KBM-7 (cell line): ENCODE results near the gene PRKAG2.

Experiments
- DNase-seq: peaks from one replicate; pipeline ENCODE4 v3.0.0-alpha.2; 2015
- in situ Hi-C: fragments of 300-500 bp; cut with MboI; formaldehyde crosslinking; loops from 2 replicates; pipeline ENCODE4 v1.14.3; 2020; ENCODE audit warnings: low sequenced_read_pairs, low pct_unique_long_range_greater_than_20kb, mixed read lengths

Gene PRKAG2

DNA sequence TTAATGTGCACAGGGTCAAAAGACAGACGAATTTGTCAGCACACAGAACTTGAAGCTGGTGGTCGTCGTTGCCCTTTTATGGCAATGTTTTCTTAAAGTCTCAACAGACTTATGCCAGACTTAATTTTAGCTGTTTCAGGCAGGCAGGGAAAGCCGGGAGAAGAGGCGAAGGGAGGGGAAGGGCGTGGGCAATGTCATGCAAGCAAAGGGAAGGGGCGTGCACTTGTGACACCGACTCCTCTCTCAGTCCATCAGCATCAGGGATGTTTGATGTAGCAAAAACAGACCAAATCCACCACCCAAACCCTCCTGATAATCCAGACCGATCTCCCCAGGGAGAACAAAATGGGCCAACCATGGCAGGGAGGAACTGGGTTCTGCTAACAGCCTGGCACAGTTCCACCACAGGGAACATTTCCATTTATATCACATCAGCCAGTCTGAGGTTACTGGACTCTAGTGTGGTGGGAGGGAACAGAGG, 239.1 kb downstream of the PRKAG2 start:
- in situ Hi-C loops = no loop called here
- DNase-seq = no peak

DNA sequence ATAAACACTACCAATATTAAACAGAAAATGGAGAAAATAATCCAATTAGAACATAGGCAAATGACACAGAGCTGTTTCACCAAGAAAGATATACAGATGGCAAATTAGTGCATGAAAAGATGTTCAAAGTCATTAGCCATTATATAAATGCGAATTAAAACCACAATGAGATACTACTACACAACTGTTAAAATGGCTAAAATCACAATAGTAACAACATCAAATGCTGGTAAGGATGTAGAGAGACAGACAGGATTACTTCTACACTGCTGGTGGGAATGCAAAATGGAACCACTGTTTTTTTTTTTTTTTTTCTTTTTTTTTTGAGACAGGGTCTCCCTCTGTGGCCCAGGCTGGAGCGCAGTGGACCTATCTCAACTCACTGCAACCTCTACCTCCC, 242.3 kb downstream of the PRKAG2 start:
- no peak for DNase-seq
- in situ Hi-C loops = no loop called here

DNA sequence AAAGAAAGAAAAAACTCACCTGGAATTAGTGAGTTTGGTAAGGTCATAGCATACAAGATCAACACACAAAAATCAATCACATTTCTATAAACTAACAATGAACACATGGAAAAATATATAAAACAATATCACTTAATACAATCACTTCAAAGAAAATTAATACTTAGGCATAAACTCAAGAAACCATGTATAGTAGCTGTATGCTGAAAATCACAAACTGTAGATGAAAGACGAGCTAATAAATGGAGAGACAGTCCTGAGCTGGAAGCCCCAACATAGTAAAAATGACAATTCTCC, 243.5 kb downstream of the PRKAG2 start:
- in situ Hi-C loops = no loop called here

DNA sequence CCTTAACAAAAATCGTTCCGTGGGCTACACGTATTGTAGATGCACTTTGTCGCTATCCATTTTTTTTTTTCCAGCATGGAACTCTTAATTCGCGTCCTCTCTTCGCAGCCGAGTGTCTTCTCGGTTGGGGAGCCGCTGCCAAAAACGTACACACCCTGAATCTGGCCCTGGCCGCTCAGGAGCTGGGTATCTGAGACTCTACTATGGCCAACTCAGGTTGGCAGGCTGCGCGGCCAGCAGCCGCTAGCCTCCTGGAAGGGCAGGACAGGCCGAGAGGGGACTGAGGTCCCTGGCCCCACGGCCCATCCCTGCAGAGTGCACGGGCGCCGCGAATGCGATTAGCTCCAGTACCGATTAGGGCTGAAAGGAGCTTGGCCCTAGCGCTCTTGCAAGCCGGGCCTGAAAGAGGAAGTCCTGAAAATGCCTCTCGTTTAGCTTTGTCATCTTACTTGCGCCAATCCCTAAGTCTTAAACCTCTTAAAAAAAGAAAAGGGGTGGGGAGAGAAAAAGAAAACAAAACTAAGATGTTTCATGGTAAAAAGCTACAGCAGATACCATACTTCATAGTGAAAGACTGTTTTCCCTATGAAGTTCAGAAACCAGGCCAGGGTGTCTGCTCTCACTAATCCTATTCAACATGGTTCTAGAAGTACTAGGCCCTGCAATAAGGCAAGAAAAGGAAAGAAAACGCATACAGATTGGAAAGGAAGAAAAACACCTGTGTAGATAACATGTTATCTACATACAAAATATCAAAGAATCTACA, 244.0 kb downstream of the PRKAG2 start:
- DNase-seq = peak; percentile 90
- in situ Hi-C loops = no loop called here

More for the DNA sequence above, 243.5 kb downstream of the PRKAG2 start:
- DNase-seq = no peak

DNA sequence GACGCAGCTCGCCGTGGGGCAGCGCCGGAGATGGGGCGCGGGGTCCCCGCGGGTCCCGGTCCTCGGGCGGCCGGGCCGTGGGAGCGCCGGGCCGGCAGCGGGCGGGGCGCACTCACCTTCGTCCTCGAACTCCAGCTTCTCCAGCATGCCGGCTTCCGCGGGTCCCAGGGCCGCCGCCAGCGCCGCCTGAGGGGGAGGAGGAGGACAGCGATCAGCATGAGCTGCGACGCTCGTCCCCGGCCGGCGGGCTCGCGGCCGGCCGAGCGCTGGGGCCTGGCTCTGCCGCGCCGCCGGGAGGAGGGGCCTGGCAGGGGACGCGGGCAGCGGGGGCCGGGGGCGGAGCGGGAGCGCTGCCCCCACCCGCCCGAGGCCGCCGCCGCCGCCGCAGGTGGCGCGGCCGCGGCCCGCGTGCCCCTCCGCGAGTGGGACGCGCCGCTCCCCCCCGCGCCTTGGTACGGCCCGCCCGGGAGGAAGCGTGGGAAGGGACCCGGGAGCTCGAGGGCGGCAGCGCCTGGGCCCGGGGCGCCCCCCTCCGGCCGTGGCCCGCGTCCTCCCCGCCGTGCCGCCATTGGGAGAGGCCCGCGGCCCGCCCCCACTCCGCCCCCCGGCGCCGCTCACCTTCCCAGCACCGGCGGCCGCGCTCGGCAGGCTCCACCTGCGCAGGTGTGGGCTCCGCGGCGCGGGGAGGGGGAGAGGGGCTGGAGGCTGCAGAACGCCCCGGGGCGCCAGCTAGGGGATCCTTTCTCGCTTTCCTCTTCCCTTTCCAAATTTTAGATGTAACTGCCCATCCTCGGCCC, 244.8 kb downstream of the PRKAG2 start:
- in situ Hi-C loops = no loop called here
- DNase-seq = peak; percentile 78

DNA sequence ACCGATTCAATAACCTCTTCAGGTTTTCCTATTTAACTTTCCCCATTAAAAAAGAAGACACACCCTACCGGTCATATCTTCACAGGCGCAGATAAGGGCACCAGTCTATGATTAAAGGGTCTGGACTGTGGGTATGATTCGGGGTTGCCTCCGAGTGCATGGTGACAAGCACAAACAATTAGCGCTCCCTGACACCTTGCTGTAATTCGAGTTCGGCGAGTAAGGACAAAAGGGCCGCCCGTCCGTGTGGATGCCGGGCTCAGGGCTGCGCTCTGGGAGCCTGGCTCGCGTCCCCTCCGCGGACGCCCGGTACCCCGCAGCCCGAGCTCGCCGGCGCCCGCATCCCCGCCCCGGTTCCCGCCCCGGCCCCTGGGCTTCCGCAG, 245.4 kb downstream of the PRKAG2 start:
- in situ Hi-C loops = no loop called here
- DNase-seq = peak; percentile 60

DNA sequence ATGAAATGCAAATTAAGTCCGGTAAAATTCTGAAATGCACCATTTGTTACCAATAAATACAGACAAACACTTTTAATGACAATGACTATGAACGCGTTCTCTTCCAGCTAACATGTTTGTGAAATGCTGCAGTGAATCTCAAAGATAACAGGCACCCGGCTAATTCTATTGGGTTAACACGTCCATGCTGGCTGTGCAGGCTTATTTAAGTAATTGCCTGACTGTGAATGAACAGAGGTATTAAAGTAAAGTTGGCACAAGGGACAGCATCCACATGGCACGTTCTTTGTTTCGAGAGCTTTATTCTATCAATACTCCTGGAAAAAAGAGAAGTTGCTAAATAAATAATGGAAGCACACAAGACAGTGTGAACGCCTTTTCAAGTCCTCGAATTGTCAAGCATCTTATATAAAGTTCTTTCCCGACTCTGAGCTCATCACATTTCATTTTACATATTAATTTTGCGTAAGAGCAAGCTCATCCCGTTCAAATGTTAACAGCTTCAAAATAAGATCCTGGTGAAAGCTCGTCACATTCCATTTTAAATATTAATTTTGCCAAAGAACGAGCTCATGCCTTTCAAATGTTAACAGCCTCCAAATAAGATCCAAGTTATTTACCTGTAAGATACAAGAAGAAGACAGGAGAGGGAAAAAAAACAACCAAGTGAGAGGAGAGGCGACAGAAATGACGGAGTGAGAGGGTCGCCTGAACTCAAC, 245.9 kb downstream of the PRKAG2 start:
- in situ Hi-C loops = no loop called here
- DNase-seq = peak; percentile 31

DNA sequence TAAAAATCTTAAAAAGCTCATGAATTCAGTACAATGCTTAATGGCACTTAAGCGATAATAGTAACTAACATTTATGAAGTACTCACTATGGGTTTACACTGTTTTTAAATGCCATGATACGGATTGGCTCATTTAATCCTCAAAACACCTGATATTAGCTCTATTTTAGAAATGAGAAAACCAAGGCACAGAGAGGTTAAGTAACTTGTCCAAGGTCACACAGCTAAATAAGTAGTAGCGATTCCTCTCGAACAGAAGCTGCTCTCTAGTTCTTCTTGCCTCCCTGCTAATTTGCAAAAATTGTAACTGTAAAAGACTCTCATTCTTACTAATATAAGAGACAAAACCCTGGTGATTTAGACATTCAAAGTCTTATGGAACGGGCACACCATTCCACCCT, 246.6 kb downstream of the PRKAG2 start:
- in situ Hi-C loops = no loop called here
- DNase-seq = no peak

DNA sequence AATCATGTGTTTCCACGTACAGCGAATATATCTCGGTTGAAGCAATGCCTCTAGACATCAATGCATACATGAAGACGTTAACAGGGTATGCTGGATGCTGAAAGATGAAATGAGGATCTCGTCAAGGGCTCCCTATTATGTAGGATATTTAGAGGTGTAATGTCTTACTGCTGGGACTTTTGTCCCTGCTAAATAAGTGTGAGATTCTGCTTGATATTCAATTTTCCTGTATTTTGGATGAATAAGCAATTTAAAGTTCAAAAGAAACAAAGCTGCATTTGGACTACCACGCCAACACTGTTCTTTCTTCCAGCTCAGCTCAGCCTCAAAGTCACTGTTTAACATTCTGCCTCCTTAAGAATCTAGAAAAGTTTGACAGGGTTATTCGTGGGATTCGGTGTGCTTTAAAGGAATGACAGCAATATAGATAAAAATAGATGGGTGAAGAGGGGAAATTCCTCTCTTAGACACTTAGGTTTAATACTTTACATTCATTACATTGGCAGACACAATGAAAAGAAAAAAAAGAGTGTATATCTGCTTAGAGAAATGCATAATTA, 247.1 kb downstream of the PRKAG2 start:
- in situ Hi-C loops = no loop called here
- DNase-seq = no peak

DNA sequence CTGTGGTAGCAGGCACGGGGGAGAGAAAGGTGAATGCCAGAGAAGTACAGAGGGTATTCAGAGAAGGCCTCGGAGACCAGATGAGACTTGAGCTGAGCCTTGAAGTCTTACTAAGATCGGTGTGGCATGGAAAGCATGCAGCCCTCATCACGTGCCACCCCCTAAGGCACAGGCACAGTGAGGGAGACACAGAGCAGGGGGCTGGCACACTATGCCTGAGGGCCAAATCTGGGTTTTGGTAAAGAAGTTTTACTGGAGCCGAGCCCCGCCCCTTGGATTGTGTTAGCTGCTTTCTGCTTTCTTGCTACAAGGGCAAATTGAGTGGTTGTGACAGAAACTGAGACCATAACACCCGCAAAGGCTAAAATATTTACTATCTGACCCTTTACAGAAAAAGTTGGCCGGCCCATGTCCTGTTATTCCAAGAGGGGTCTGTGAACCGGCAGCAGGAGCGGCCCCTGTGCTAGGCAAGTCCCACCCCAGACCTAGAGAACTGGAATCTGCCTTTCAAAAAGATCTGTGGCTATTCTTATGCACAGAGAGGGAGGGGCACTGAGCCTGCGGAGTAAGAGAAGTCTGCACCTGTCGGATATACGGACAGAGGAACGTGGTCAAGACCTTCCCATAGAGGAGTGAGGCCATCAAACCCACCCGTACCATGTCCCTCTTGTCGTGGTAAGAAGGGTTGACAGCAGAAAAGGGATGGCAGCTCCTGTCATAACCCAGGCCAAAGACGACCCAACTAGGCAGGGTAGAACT, 247.9 kb downstream of the PRKAG2 start:
- in situ Hi-C loops = no loop called here
- no peak for DNase-seq

DNA sequence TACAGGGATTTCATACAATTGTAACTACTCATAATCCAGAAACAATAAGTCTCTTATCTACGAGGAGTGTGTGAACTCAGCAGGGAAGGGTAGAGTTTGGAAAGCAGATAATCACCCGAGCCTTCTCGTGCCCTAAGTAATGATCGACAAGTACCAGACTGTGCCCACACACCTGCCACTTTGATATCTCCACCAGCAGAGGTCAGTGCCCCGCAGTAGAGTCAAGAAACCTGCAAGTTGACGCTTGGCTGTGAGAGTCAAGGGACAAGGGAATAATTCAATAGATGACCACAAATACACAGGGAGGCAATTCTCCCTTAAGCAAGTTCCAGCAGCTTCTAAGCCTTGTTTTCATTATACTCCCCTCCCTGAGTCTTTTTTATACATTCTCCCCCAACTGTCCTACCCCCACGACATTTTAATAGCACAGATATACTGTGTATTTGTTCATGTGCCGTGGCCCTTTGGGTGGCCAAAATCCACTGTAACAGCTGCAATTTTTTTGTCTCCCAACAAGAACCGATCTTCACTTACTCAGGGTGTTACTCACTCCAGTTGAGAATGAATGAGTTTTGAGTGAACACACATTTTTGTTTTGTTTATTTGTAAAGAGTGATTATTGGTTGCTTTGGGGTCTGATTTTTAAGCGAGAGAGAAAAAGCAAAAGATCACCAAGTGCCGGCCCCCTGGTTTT, 250.3 kb downstream of the PRKAG2 start:
- DNase-seq = peak; percentile 34
- in situ Hi-C loops = no loop called here

DNA sequence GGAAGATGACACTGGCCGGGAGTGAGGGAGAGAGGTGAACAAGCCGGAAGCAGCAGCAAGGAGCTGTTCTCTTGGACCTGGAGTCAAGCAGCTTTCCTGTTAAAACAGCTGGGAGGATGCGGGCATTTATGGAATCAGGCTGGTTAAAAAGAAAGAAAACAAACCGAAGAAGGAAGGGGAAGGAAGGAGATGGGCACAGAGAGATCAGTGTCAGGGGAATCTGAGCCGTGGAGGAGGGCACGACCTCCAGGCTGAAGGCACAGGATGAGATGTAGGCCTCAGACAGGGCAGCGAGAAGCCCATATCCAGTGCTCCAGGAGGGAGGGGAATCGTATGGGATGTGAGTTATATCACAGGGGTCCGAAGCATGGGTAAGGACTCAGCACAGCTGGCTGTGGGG, 251.3 kb downstream of the PRKAG2 start:
- in situ Hi-C loops = no loop called here
- DNase-seq = no peak

DNA sequence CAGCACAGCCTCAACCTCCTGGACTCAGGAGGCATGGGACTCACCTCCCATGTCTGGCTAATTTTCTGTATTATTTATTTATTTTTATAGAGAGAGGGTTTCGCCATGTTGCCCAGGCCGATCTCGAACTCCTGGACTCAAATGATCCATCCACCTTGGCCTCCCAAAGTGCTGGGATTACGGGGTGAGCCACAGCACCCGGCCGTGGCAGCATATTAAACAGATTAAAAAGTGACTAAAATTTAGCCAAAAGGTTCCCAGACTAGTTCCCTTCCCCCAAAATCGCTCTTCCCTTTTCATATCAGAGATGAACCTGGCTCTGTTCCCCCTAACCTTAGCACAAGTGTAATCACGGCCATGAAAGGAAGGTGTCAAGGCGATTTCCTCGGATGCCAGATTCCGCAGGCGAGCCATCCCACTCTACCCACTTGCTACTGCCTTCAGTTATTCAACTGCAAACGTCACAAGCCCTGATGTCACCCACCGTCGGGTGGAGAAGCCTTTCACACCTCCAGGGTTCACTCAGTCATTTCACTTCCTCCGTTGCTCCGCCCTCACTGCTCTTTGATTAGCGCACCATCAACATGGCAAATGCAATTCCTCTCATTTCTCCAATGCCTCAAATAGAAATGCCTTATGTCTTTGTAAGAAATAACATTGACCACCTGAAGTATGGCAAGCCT, 252.5 kb downstream of the PRKAG2 start:
- no peak for DNase-seq
- in situ Hi-C loops = no loop called here

DNA sequence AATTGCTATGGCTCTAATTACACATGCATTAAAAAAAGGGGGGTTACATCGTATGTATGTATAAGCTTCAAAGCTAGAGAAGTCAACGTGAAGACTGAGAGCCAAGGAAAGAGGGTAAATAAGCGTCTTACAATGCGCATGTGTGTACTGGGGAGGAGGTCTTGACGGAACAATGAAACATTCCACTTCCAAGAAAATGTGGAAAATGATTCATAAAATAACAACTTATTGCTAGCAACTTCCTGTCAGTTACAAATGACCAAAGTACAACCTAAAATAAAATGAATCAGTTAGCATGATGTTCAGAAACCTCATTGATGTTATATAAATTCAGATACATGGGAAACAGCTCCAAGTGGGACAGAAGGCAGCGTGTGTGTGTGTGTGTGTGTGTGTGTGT, 253.1 kb downstream of the PRKAG2 start:
- in situ Hi-C loops = no loop called here

DNA sequence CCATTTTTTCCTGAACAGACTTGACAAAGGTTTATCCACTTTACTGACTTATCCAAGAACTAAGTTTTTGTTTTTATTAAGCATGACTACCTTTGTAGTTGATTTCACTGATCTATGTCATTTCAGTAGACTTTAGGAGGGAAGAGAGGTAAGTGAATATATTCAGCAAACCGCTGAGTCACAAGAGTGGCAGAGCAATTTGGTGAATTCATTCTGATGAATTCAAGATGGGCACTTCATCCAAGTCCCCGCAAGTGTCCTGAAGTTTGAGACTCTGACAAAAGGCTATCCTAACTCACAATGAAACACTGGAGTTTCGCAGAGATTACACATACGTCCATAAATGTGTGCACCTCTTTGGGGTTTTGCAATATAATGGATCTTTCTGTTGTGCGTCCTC, 255.0 kb downstream of the PRKAG2 start:
- DNase-seq = no peak
- in situ Hi-C loops = no loop called here

More for the DNA sequence above, 253.1 kb downstream of the PRKAG2 start:
- no peak for DNase-seq

DNA sequence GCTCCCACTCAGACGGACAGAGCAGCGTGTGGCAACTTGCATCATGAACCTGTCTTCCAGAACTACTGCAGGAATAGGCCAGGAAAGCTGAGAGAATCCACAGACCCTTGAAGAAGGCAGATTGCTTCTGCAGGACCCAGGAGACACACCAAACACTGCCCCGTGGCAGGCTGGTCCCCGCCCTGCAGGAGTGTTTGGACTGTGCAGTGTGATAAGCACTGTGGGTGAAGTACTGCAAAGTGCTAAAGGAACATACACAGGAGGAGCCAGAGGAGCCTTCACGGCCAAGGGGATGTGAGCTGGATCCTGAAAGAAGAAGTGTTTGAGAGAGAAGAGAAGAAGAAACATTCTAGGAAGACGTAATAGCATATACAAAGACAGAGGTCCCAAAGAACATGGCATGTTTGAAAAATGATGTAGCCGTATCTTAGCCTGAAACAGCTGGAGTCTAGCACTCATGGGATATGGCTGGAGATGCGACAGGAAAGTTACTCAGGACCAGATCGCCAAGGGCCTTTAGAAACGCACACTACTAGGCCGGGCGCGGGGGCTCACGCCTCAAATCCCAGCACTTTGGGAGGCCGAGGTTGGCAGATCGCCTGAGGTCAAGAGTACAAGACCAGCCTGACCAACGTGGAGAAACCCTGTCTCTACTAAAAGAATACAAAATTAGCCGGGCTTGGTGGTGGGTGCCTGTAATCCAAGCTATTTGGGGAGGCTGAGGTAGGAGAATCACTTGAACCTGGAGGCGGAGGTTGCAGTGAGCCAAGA, 260.3 kb downstream of the PRKAG2 start:
- DNase-seq = no peak
- in situ Hi-C loops = no loop called here

DNA sequence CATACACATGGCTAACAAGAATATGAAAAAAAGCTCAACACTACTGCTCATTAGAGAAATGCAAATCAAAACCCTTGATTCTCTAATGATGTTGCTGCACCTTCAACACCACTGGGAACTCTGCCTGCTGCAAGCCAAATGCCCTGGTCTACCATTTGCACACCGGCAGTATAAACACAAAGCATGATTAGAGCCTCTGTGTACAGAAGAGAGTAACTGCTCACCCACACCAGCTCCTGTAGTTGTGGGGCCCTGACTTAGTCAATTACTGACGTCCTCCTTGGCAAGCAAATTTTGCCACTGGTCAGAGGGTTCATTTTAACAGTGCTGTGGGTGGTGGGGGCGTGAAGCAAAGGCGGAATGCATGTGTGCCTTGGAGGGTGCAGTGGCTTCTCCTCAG, 261.1 kb downstream of the PRKAG2 start:
- in situ Hi-C loops = no loop called here
- DNase-seq = no peak
